Measurements from ENCODE around the gene SP3. TPM values are rescaled to one million over a fixed set of nuclear protein-coding genes. Genes with fewer than 3 reads are reported as not detected.

The SP3 gene
- total and polyA plus RNA-seq, 2 of the 8 experiments (the other 6 are each of a cell fraction or from before 2014, with no cell fraction given): 31.0 to 92.1 TPM

DNA sequence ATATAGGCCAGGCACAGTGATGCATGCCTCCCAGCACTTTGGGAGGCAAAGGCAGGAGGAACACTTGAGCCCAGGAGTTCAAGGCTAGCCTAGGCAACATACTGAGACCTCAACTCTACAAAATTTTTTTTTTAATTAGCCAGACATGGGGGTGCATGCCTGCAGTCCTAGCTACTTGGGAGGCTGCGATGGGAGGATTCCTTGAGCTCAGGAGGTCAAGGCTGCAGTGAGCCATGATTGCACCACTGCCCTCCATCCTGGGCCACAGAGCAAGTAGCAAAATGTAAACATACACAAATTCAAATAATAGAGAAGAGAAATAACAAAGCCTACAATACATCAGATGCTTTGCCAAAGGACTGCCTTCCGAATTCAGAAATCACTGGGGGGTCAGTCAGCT, 7.0 kb upstream of the SP3 start (continued):
- TF ChIP-seq, protein P1, sequence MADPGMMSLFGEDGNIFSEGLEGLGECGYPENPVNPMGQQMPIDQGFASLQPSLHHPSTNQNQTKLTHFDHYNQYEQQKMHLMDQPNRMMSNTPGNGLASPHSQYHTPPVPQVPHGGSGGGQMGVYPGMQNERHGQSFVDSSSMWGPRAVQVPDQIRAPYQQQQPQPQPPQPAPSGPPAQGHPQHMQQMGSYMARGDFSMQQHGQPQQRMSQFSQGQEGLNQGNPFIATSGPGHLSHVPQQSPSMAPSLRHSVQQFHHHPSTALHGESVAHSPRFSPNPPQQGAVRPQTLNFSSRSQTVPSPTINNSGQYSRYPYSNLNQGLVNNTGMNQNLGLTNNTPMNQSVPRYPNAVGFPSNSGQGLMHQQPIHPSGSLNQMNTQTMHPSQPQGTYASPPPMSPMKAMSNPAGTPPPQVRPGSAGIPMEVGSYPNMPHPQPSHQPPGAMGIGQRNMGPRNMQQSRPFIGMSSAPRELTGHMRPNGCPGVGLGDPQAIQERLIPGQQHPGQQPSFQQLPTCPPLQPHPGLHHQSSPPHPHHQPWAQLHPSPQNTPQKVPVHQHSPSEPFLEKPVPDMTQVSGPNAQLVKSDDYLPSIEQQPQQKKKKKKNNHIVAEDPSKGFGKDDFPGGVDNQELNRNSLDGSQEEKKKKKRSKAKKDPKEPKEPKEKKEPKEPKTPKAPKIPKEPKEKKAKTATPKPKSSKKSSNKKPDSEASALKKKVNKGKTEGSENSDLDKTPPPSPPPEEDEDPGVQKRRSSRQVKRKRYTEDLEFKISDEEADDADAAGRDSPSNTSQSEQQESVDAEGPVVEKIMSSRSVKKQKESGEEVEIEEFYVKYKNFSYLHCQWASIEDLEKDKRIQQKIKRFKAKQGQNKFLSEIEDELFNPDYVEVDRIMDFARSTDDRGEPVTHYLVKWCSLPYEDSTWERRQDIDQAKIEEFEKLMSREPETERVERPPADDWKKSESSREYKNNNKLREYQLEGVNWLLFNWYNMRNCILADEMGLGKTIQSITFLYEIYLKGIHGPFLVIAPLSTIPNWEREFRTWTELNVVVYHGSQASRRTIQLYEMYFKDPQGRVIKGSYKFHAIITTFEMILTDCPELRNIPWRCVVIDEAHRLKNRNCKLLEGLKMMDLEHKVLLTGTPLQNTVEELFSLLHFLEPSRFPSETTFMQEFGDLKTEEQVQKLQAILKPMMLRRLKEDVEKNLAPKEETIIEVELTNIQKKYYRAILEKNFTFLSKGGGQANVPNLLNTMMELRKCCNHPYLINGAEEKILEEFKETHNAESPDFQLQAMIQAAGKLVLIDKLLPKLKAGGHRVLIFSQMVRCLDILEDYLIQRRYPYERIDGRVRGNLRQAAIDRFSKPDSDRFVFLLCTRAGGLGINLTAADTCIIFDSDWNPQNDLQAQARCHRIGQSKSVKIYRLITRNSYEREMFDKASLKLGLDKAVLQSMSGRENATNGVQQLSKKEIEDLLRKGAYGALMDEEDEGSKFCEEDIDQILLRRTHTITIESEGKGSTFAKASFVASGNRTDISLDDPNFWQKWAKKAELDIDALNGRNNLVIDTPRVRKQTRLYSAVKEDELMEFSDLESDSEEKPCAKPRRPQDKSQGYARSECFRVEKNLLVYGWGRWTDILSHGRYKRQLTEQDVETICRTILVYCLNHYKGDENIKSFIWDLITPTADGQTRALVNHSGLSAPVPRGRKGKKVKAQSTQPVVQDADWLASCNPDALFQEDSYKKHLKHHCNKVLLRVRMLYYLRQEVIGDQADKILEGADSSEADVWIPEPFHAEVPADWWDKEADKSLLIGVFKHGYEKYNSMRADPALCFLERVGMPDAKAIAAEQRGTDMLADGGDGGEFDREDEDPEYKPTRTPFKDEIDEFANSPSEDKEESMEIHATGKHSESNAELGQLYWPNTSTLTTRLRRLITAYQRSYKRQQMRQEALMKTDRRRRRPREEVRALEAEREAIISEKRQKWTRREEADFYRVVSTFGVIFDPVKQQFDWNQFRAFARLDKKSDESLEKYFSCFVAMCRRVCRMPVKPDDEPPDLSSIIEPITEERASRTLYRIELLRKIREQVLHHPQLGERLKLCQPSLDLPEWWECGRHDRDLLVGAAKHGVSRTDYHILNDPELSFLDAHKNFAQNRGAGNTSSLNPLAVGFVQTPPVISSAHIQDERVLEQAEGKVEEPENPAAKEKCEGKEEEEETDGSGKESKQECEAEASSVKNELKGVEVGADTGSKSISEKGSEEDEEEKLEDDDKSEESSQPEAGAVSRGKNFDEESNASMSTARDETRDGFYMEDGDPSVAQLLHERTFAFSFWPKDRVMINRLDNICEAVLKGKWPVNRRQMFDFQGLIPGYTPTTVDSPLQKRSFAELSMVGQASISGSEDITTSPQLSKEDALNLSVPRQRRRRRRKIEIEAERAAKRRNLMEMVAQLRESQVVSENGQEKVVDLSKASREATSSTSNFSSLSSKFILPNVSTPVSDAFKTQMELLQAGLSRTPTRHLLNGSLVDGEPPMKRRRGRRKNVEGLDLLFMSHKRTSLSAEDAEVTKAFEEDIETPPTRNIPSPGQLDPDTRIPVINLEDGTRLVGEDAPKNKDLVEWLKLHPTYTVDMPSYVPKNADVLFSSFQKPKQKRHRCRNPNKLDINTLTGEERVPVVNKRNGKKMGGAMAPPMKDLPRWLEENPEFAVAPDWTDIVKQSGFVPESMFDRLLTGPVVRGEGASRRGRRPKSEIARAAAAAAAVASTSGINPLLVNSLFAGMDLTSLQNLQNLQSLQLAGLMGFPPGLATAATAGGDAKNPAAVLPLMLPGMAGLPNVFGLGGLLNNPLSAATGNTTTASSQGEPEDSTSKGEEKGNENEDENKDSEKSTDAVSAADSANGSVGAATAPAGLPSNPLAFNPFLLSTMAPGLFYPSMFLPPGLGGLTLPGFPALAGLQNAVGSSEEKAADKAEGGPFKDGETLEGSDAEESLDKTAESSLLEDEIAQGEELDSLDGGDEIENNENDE (IDR thresholded peaks at IDR 0.05; ENCODE audit: insufficient replicate concordance, low read length): no peak

Data from H1 (cell line).